ENCODE results near the gene IL1R1. TPM values are rescaled to one million over a fixed set of nuclear protein-coding genes. Genes with fewer than 3 reads are reported as not detected.

IL1R1 gene
- polyA plus RNA-seq, 1 donor: 9.3 TPM

- no peak for DNase-seq
These were observed 66.9 kb downstream of the IL1R1 start for GRCh38 chr2:102209474-102209873.

DNA sequence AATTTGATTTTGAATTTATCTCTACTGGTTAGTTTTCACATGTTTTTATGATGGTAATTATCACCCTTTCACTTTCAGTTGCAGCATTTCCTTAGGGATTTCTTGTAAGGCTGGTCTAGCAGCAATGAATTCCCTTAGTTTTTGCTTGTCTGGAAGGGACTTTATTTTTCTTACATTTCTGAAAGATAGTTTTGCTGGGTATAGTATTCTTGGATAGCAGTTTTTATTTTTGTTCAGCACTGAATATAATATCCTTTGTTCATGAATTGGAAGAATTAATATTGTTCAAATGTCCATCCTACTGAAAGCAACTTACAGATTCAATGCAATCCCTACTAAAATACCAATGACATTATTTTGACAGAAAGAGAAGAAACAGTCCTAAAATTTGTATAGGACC is 74.5 kb downstream of the IL1R1 start:
- no peak for DNase-seq

DNA sequence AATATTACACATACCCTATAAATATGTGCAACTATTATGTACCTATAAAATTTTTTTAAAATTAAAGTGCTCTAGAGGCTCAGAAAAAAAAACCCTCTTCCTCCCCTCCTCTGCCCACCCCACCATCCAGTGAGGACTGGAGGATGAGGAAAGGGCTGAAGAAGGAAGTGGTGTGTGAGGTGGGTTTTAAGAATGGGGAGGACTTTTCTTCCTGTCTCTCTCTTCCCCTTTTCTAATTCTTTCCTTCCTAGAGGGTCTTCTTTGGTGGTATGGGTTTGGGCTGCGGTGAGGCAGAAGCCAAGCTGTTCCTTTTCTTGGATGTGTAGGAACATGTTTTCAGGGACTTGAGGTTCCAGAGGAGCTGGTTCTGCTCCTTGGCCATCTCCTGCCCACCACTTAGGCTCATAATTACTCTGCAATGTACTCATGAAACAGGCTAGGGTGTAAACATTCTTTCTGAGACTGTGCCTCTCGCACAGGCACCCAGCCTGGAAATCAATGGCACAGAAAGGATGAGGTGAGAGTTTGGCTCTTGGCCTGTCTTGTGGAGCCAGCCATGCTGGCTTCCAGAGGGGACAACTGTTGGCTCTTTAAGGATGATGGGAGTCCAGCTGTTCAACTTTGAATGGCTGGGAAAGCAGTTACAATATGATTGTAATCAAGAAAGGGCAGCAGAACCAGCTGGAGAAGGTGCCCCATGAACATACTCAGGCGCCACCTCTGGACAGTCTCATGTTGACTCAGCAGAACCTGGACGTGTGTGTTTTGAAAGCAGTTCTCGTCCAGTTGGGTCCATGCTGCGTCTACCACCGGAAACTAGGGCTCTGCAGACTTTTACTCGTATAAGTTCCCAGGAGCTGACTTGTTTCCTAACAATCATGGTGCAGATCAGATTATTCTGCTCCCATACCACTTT is 82.5 kb downstream of the IL1R1 start:
- no peak for DNase-seq

DNA sequence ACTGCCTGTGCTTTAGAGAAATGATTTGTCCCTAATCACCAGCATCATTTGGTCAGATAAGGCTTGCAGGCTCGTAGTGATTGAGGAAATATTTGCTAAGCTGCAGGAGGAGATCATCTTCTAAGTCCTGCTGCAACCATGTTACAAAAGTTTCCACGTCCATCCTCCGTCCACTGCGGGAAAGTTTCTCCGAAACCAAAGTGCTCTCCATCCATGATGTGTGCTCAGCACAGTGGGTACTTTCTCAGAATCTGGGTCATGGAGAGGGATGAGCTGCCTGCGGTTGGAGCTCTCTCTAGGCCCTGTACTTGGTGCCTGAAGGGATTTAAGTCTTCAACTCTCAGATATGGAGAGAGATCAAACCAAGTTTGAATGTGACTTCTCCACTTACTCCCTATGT is 83.6 kb downstream of the IL1R1 start:
- DNase-seq: no peak

DNA sequence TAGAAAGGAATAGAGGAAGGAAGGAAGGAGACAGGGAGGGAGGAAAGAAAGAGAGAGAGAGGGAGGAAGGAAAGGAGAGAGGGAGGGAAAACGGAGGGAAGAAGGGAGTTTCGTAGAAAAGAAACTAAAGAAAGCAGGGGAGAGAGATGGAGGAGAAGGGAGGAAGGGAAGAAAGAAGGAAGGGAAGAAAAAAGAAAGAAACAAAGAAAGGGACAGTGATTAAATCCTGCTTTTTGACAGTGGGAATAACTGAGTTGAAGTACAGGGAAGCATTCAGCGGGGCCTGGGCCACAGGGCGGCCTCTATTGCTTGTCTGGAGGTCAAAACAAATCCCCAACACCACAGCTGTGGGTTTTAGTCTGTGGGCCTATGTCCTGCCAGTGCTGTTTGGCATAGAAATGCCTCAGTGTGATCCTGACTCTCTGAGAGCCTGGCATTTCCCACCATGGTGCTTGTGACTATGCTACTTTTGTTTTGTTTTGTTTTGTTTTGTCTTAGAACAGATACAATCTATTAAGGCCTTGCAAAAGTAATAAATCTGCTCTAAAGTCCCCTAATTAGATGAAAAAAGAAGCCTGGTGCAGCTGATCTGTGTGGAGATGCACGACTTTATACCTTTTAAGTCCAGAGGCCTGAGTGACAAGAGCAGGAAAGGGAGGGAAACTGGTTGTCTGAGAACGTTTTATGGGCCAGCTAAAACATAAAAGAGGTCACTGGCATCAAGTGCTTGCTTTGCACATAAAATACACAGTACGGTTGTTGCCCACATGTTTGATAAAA is 84.3 kb downstream of the IL1R1 start:
- no peak for DNase-seq

DNA sequence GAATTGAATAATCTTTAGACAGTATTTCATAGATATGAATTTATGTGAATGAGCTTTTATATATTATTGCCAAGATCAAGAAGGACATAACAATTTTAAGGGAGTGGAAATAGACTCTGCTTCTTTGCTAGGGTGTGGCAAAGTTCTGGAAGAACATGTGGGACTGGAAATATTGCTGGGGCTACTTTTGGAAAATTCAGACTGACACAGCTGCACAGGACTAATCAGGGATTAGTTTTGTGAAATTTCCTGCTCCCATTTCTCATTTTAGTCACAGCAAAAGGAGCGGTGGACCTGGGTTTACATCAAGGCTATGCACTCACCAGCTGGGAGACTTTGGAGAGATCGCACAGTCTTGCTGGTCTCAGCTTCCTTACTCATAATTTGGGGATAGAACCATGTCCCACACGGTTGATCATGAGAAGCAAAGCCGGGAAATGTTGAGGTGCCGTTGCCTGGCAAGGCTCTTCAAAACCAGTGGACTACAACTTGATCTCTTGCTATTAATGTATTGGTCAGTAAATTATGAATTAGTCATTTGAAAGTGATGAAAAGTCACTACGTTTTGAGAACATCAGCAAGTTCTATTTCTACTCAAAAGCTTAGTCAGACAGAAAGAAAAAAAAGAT is 86.7 kb downstream of the IL1R1 start:
- DNase-seq: no peak

Other genes starting within 250 kb of the IL1R1 start
- gene IL1R2, start 150.8 kb upstream of the IL1R1 start, polyA plus RNA-seq (ENCODE audit: insufficient read length): 0.31 TPM
- 0.34 TPM for gene IL1RL2, start 44.3 kb downstream of the IL1R1 start, polyA plus RNA-seq (ENCODE audit: insufficient read length)
- gene IL1RL1, start 168.8 kb downstream of the IL1R1 start, polyA plus RNA-seq (ENCODE audit: insufficient read length): 0.41 TPM
- 0.50 TPM for gene IL18R1, start 213.1 kb downstream of the IL1R1 start, polyA plus RNA-seq (ENCODE audit: insufficient read length)